GM19372 (cell line): Measurements from ENCODE around the gene LGALS9.

Experiments used
- ATAC-seq: cut with Tn5 transposase; IDR thresholded peaks from one replicate; pipeline ENCODE4 v1.9.1; 2021; ENCODE audit warnings: mild to moderate bottlenecking, low read depth, moderate library complexity; ENCODE audit not compliant: unreplicated experiment

LGALS9 gene

GRCh38 chr17:27630607-27631410 lies at the start of gene LGALS9:
TSS of gene LGALS9 (plus strand) at chr17:27631188. CDS start at chr17:27631266, 78 bp downstream.
- ATAC-seq: peak; percentile 69

GRCh38 chr17:27582696-27583095 lies 48.3 kb upstream of the LGALS9 start:
- ATAC-seq: no peak

- no peak for ATAC-seq
Measured at GRCh38 chr17:27585153-27585681, 45.8 kb upstream of the LGALS9 start.

- no peak for ATAC-seq
Measured at GRCh38 chr17:27585792-27586191, 45.2 kb upstream of the LGALS9 start.

- ATAC-seq: no peak
Measured at GRCh38 chr17:27586203-27586721, 44.7 kb upstream of the LGALS9 start.

GRCh38 chr17:27588354-27588753 lies 42.6 kb upstream of the LGALS9 start:
- ATAC-seq: no peak

GRCh38 chr17:27590864-27591263 lies 40.1 kb upstream of the LGALS9 start:
- no peak for ATAC-seq

GRCh38 chr17:27591986-27592385 lies 39.0 kb upstream of the LGALS9 start:
- no peak for ATAC-seq

- ATAC-seq: no peak
Measured at GRCh38 chr17:27593232-27593856, 37.6 kb upstream of the LGALS9 start.

GRCh38 chr17:27593857-27594255 lies 37.1 kb upstream of the LGALS9 start:
- no peak for ATAC-seq

- ATAC-seq: no peak
Measured at GRCh38 chr17:27595208-27595607, 35.8 kb upstream of the LGALS9 start.

- ATAC-seq: no peak
Measured at GRCh38 chr17:27596096-27596495, 34.9 kb upstream of the LGALS9 start.

- ATAC-seq: no peak
Measured at GRCh38 chr17:27596566-27597187, 34.3 kb upstream of the LGALS9 start.

GRCh38 chr17:27597188-27597580 lies 33.8 kb upstream of the LGALS9 start:
- no peak for ATAC-seq

GRCh38 chr17:27597783-27598320 lies 33.1 kb upstream of the LGALS9 start:
- ATAC-seq: no peak

- ATAC-seq: no peak
Measured at GRCh38 chr17:27598337-27599050, 32.5 kb upstream of the LGALS9 start.

GRCh38 chr17:27600471-27600870 lies 30.5 kb upstream of the LGALS9 start:
- ATAC-seq: no peak

GRCh38 chr17:27601069-27601974 lies 29.7 kb upstream of the LGALS9 start:
- ATAC-seq: no peak

GRCh38 chr17:27601975-27602302 lies 29.0 kb upstream of the LGALS9 start:
- no peak for ATAC-seq
